Fibroblast of pulmonary artery (primary cell): ENCODE data around the gene AMN.

Experiments used
- DNase-seq: peaks from one replicate; pipeline ENCODE4 v3.0.0-alpha.2; 2010; ENCODE audit warnings: low read depth
- H3K4me3 ChIP-seq: replicated peaks from 2 replicates; pipeline ENCODE4 v1.5.1; 2011; ENCODE audit warnings: low read depth, mild to moderate bottlenecking, control low read depth, low read length, moderate library complexity
- TF ChIP-seq, protein P1 (sequence below): IDR thresholded peaks from 2 replicates; pipeline ENCODE4 v1.5.1; 2011; ENCODE audit warnings: mild to moderate bottlenecking, control low read depth, low read length, inconsistent platforms; ENCODE audit errors: missing control alignments

The AMN gene

GRCh38 chr14:102903248-102903888 lies 19.1 kb upstream of the AMN start:
- TF ChIP-seq, protein P1, sequence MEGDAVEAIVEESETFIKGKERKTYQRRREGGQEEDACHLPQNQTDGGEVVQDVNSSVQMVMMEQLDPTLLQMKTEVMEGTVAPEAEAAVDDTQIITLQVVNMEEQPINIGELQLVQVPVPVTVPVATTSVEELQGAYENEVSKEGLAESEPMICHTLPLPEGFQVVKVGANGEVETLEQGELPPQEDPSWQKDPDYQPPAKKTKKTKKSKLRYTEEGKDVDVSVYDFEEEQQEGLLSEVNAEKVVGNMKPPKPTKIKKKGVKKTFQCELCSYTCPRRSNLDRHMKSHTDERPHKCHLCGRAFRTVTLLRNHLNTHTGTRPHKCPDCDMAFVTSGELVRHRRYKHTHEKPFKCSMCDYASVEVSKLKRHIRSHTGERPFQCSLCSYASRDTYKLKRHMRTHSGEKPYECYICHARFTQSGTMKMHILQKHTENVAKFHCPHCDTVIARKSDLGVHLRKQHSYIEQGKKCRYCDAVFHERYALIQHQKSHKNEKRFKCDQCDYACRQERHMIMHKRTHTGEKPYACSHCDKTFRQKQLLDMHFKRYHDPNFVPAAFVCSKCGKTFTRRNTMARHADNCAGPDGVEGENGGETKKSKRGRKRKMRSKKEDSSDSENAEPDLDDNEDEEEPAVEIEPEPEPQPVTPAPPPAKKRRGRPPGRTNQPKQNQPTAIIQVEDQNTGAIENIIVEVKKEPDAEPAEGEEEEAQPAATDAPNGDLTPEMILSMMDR, result no peak
- no peak overlapping the region for H3K4me3 ChIP-seq
- no peak for DNase-seq

- DNase-seq, result no peak
- no peak overlapping the region for H3K4me3 ChIP-seq
- TF ChIP-seq, protein P1, result no peak
Measured at GRCh38 chr14:102903889-102904512, 18.5 kb upstream of the AMN start.

DNA sequence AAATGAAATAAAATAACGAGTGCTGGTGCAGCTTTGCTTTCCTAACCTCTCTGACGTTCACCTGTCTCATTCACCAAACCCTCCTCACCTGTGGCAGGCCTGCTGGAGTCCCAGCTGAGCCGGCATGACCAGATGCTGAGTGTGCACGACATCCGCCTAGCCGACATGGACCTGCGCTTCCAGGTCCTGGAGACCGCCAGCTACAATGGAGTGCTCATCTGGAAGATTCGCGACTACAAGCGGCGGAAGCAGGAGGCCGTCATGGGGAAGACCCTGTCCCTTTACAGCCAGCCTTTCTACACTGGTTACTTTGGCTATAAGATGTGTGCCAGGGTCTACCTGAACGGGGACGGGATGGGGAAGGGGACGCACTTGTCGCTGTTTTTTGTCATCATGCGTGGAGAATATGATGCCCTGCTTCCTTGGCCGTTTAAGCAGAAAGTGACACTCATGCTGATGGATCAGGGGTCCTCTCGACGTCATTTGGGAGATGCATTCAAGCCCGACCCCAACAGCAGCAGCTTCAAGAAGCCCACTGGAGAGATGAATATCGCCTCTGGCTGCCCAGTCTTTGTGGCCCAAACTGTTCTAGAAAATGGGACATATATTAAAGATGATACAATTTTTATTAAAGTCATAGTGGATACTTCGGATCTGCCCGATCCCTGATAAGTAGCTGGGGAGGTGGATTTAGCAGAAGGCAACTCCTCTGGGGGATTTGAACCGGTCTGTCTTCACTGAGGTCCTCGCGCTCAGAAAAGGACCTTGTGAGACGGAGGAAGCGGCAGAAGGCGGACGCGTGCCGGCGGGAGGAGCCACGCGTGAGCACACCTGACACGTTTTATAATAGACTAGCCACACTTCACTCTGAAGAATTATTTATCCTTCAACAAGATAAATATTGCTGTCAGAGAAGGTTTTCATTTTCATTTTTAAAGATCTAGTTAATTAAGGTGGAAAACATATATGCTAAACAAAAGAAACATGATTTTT lies 17.1 kb upstream of the AMN start:
- DNase-seq, result no peak
- TF ChIP-seq, protein P1, result no peak
- no peak overlapping the region for H3K4me3 ChIP-seq

GRCh38 chr14:102906616-102907302 lies 15.7 kb upstream of the AMN start:
- TF ChIP-seq, protein P1, result no peak
- no peak for DNase-seq
- no peak overlapping the region for H3K4me3 ChIP-seq

DNA sequence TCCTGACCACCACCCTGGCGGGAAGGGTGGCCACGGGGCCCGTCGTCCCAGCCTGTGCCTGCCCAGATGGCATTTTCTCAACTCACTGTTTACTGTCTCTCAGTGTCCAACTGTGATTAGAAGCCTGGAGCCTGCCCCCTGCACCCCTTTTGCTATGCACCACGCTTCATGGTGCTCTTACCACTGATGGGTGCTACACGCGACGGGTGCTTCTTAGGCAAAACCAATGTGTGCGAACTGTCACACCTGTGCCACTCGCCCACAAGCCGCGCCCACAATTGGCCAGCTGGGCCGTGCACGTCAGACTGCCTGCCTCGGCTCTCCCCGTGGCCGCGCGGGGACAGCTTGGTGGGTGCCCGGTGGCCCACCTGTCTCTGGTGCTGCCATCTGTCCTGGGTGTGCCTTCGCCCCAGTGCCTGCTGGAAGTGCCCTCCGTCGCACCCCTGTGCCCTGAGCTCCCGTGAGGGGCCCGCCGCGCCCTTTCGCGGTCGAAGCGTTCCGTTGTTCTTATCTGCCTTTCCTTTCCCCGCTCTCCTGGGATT lies 15.1 kb upstream of the AMN start:
- DNase-seq, result no peak
- TF ChIP-seq, protein P1, result no peak
- no peak overlapping the region for H3K4me3 ChIP-seq

- DNase-seq, result no peak
Measured at GRCh38 chr14:102907980-102908730, 14.3 kb upstream of the AMN start.

More at GRCh38 chr14:102907980-102908730, 14.3 kb upstream of the AMN start:
- TF ChIP-seq, protein P1, result no peak
- no peak overlapping the region for H3K4me3 ChIP-seq
